Neural cell (in vitro differentiated cells): ENCODE measurements around the gene TMEM244. TPM values are rescaled to one million over a fixed set of nuclear protein-coding genes. Genes with fewer than 3 reads are reported as not detected.

Source experiments
- H2AFZ ChIP-seq: fragments of 200-600, 300-800 bp; sonication (generic), shearing (Covaris generic); 2 replicates; pipeline ENCODE4 v1.6.0; 2014; ENCODE audit warnings: low read depth, mild to moderate bottlenecking, antibody characterized with exemption, low read length, moderate library complexity
- H3F3A ChIP-seq: fragments of 200-600 bp; shearing (Covaris generic); 2 replicates; pipeline ENCODE4 v1.6.1; 2016; ENCODE audit warnings: mild to moderate bottlenecking, moderate library complexity, mixed read lengths, antibody characterized with exemption, low read length; ENCODE audit not compliant: insufficient read depth, poor library complexity, severe bottlenecking
- H3K27ac ChIP-seq: fragments of 200-600, 300-800 bp; sonication (generic), shearing (Covaris generic); 2 replicates; pipeline ENCODE4 v1.5.1; 2014; ENCODE audit warnings: mild to moderate bottlenecking, low read length, moderate library complexity
- H3K27me3 ChIP-seq: fragments of 300-800, 200-600 bp; sonication (generic), shearing (Covaris generic); 2 replicates; pipeline ENCODE4 v1.6.0; 2014; ENCODE audit warnings: mild to moderate bottlenecking, low read depth, low read length, moderate library complexity; ENCODE audit not compliant: insufficient read depth
- H3K36me3 ChIP-seq: fragments of 300-800, 200-600 bp; sonication (generic), shearing (Covaris generic); 2 replicates; pipeline ENCODE4 v1.5.1; 2014; ENCODE audit warnings: mild to moderate bottlenecking, antibody characterized with exemption, low read length, moderate library complexity; ENCODE audit not compliant: insufficient read depth
- H3K4me2 ChIP-seq: fragments of 300-800, 200-600 bp; sonication (generic), shearing (Covaris generic); 2 replicates; pipeline ENCODE4 v1.6.0; 2014; ENCODE audit warnings: mild to moderate bottlenecking, low read length
- H3K4me3 ChIP-seq: fragments of 300-800, 200-600 bp; sonication (generic), shearing (Covaris generic); 2 replicates; pipeline ENCODE4 v1.5.1; 2014; ENCODE audit warnings: mild to moderate bottlenecking, low read length, moderate library complexity
- H3K79me2 ChIP-seq: fragments of 200-600 bp; shearing (Covaris generic); replicated peaks from 2 replicates; pipeline ENCODE4 v1.6.0; 2014; ENCODE audit warnings: mild to moderate bottlenecking, low read length, moderate library complexity; ENCODE audit not compliant: insufficient read depth
- H3K9ac ChIP-seq: fragments of 300-800, 200-600 bp; sonication (generic), shearing (Covaris generic); 2 replicates; pipeline ENCODE4 v1.6.1; 2016; ENCODE audit warnings: mild to moderate bottlenecking, low read length, mixed read lengths
- H3K9me2 ChIP-seq: fragments of 200-600 bp; shearing (Covaris generic); 2 replicates; pipeline ENCODE4 v1.6.1; 2016; ENCODE audit warnings: mild to moderate bottlenecking, low read length, mixed read lengths; ENCODE audit not compliant: insufficient read depth
- H3K9me3 ChIP-seq: fragments of 200-600, 300-800 bp; sonication (generic), shearing (Covaris generic); 2 replicates; pipeline ENCODE4 v1.6.1; 2016; ENCODE audit warnings: mild to moderate bottlenecking, mixed run types, low read length, moderate library complexity, mixed read lengths
- H4K20me1 ChIP-seq: fragments of 200-600 bp; shearing (Covaris generic); 2 replicates; pipeline ENCODE4 v1.6.1; 2016; ENCODE audit warnings: mild to moderate bottlenecking, mixed run types; ENCODE audit not compliant: insufficient read depth
- EP300 ChIP-seq: fragments of 450-650 bp; conservative IDR thresholded peaks from 2 replicates; pipeline ENCODE4 v1.6.1; 2014; ENCODE audit warnings: antibody characterized with exemption, mild to moderate bottlenecking, moderate library complexity; ENCODE audit not compliant: poor library complexity, severe bottlenecking
- EZH2 ChIP-seq: fragments of 200-600, 300-800 bp; shearing (Covaris generic), sonication (generic); IDR thresholded peaks from 2 replicates; pipeline ENCODE4 v1.6.1; 2014; ENCODE audit warnings: antibody characterized with exemption, low read length, borderline replicate concordance, mild to moderate bottlenecking; ENCODE audit not compliant: insufficient read depth, poor library complexity, severe bottlenecking
- MXI1 ChIP-seq: fragments of 450-650 bp; conservative IDR thresholded peaks from 2 replicates; pipeline ENCODE4 v1.6.1; 2014; ENCODE audit warnings: antibody characterized with exemption, mild to moderate bottlenecking; ENCODE audit not compliant: poor library complexity, severe bottlenecking
- POLR2AphosphoS5 ChIP-seq: IDR thresholded peaks from 2 replicates; pipeline ENCODE4 v1.6.1; 2012
- RAD21 ChIP-seq: fragments of 450-650 bp; conservative IDR thresholded peaks from 2 replicates; pipeline ENCODE4 v1.6.1; 2014; ENCODE audit warnings: antibody characterized with exemption, mild to moderate bottlenecking, moderate library complexity
- SMC3 ChIP-seq: fragments of 450-650 bp; conservative IDR thresholded peaks from 2 replicates; pipeline ENCODE4 v1.6.1; 2014; ENCODE audit warnings: antibody characterized with exemption, mild to moderate bottlenecking, moderate library complexity; ENCODE audit not compliant: poor library complexity
- TAF1 ChIP-seq: IDR thresholded peaks from 2 replicates; pipeline ENCODE4 v1.6.1; 2012; ENCODE audit warnings: low read depth
- polyA plus RNA-seq: library from polyadenylated mRNA; depleted of rRNA; stranded (reverse); fragments of >200 nt; gene quantifications from 2 replicates; pipeline ENCODE4 v1.2.3, GENCODE V29; 2014
- TF ChIP-seq, protein P1 (sequence below): fragments of 450-650 bp; IDR thresholded peaks from 2 replicates; pipeline ENCODE4 v1.5.1; 2014; ENCODE audit warnings: antibody characterized with exemption, mild to moderate bottlenecking, moderate library complexity; ENCODE audit not compliant: poor library complexity, severe bottlenecking
- TF ChIP-seq, protein P2 (sequence below): IDR thresholded peaks from 2 replicates; pipeline ENCODE4 v1.6.1; 2012; ENCODE audit warnings: borderline replicate concordance

Gene TMEM244
- polyA plus RNA-seq, 1 donor from 2014 or later, result not detected

DNA sequence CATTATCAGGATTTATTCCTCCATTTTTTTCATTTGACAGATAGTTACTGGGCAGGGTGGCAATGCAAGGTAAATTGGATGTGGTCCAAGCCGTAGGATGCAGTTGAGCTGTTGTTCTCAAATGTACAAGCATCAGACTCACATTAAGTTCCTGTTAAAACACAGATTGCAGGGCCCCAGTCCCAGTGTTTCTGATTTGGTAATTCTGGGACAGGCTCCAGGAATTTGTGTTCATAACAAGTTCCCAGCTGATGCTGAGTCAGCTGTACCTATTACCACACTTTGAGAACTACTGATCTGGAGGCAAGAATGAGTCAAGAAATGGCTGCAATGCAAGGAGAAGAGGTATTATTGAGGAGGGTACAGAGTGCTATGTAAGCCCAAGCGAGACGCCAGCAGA, 11.7 kb downstream of the TMEM244 start:
- Histone ChIP-seq H3K27ac (no peak overlapping the region), H3K79me2 (no peaks in the 10 kb centered on the region), H4K20me1 (no peaks in the 10 kb centered on the region), H3F3A (no peaks in the 10 kb centered on the region), H3K4me3 (no peak overlapping the region), H3K27me3 (no peaks in the 10 kb centered on the region), H2AFZ (no peak overlapping the region), H3K9me2 (no peaks in the 10 kb centered on the region), H3K4me2 (no peak overlapping the region), H3K9ac (no peak overlapping the region), H3K9me3 (no peaks in the 10 kb centered on the region), H3K36me3 (no peaks in the 10 kb centered on the region)
- TF ChIP-seq SMC3, result no peak
- TF ChIP-seq MXI1, result no peak
- no peak for TF ChIP-seq EP300
- TF ChIP-seq, protein P1, sequence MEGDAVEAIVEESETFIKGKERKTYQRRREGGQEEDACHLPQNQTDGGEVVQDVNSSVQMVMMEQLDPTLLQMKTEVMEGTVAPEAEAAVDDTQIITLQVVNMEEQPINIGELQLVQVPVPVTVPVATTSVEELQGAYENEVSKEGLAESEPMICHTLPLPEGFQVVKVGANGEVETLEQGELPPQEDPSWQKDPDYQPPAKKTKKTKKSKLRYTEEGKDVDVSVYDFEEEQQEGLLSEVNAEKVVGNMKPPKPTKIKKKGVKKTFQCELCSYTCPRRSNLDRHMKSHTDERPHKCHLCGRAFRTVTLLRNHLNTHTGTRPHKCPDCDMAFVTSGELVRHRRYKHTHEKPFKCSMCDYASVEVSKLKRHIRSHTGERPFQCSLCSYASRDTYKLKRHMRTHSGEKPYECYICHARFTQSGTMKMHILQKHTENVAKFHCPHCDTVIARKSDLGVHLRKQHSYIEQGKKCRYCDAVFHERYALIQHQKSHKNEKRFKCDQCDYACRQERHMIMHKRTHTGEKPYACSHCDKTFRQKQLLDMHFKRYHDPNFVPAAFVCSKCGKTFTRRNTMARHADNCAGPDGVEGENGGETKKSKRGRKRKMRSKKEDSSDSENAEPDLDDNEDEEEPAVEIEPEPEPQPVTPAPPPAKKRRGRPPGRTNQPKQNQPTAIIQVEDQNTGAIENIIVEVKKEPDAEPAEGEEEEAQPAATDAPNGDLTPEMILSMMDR, result no peak
- no peak for TF ChIP-seq EZH2
- no peak for TF ChIP-seq TAF1
- TF ChIP-seq, protein P2, sequence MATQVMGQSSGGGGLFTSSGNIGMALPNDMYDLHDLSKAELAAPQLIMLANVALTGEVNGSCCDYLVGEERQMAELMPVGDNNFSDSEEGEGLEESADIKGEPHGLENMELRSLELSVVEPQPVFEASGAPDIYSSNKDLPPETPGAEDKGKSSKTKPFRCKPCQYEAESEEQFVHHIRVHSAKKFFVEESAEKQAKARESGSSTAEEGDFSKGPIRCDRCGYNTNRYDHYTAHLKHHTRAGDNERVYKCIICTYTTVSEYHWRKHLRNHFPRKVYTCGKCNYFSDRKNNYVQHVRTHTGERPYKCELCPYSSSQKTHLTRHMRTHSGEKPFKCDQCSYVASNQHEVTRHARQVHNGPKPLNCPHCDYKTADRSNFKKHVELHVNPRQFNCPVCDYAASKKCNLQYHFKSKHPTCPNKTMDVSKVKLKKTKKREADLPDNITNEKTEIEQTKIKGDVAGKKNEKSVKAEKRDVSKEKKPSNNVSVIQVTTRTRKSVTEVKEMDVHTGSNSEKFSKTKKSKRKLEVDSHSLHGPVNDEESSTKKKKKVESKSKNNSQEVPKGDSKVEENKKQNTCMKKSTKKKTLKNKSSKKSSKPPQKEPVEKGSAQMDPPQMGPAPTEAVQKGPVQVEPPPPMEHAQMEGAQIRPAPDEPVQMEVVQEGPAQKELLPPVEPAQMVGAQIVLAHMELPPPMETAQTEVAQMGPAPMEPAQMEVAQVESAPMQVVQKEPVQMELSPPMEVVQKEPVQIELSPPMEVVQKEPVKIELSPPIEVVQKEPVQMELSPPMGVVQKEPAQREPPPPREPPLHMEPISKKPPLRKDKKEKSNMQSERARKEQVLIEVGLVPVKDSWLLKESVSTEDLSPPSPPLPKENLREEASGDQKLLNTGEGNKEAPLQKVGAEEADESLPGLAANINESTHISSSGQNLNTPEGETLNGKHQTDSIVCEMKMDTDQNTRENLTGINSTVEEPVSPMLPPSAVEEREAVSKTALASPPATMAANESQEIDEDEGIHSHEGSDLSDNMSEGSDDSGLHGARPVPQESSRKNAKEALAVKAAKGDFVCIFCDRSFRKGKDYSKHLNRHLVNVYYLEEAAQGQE, result no peak

DNA sequence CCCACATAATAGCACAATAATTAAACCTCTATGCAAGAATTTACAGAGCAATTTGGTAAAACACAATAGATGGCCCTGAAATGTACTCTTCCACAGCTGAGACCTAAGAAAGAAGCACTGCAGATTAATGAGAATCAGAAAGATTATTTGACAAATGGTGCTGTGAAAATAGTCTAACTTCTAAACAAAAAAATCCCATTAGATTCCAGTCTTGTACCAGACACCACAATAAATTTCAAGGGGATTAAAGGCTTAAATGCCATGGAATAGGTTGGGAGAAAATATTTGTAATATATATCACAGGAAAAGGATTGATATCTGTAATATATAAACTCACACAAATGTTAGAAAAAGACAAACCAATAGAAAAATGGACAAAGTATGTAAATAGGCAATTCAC, 14.4 kb downstream of the TMEM244 start:
- Histone ChIP-seq H3K9me2 (no peaks in the 10 kb centered on the region), H3K4me3 (no peak overlapping the region), H3K9ac (no peak overlapping the region), H3K27me3 (no peaks in the 10 kb centered on the region), H4K20me1 (no peaks in the 10 kb centered on the region), H3F3A (no peaks in the 10 kb centered on the region), H3K27ac (no peak overlapping the region), H3K36me3 (no peaks in the 10 kb centered on the region), H3K4me2 (no peak overlapping the region), H2AFZ (no peak overlapping the region), H3K79me2 (no peaks in the 10 kb centered on the region), H3K9me3 (no peaks in the 10 kb centered on the region)
- no peak for TF ChIP-seq TAF1
- no peak for TF ChIP-seq RAD21
- TF ChIP-seq, protein P1, result no peak
- no peak for TF ChIP-seq POLR2AphosphoS5
